ENCODE data around the gene AHNAK2. TPM values are rescaled to one million over a fixed set of nuclear protein-coding genes. Genes with fewer than 3 reads are reported as not detected.

AHNAK2 gene
- total and polyA plus RNA-seq, 2 donors (not counting 1 experiment from before 2014, with no cell fraction given) = 6.6 to 106 TPM

DNA sequence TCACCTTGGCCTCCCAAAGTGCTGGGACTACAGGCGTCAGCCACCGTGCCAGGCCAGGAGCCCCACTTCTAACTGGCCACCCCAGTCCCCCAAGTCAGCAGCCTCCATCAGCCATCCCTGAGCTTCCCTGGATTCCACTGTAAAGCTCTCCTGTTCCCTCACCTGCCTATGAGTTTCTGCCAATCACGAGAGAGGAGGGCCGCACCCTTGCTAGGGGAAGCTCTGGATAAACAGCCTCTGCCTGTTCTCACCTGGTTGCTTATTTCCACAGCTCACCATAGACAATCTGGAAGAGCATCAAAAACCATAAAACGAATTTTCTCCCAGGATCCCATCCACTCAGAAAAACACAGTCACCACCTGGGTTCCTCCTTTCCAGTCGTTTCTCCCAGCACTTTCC is 37.7 kb upstream of the AHNAK2 start:
- TF ChIP-seq, protein P1, sequence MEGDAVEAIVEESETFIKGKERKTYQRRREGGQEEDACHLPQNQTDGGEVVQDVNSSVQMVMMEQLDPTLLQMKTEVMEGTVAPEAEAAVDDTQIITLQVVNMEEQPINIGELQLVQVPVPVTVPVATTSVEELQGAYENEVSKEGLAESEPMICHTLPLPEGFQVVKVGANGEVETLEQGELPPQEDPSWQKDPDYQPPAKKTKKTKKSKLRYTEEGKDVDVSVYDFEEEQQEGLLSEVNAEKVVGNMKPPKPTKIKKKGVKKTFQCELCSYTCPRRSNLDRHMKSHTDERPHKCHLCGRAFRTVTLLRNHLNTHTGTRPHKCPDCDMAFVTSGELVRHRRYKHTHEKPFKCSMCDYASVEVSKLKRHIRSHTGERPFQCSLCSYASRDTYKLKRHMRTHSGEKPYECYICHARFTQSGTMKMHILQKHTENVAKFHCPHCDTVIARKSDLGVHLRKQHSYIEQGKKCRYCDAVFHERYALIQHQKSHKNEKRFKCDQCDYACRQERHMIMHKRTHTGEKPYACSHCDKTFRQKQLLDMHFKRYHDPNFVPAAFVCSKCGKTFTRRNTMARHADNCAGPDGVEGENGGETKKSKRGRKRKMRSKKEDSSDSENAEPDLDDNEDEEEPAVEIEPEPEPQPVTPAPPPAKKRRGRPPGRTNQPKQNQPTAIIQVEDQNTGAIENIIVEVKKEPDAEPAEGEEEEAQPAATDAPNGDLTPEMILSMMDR (conservative IDR thresholded peaks at IDR 0.05 in 1 of 2, IDR thresholded peaks at IDR 0.05 in 1 of 2; ENCODE audit: low read depth in 1 of 2, low read length in 2 of 2) = no peak
- no peak for TF ChIP-seq EZH2 (IDR thresholded peaks at IDR 0.05; ENCODE audit: low read length, missing control alignments)
- no peak for DNase-seq (ENCODE audit: low read depth in 2 of 2)
- Histone ChIP-seq H3K9ac (ENCODE audit: insufficient read depth, low read length) (no peak overlapping the region), H3K4me1 (ENCODE audit: control insufficient read depth, extremely low read depth, insufficient read depth, low read length) (peaks cover 7% of the 10 kb centered on the region), H3K4me2 (ENCODE audit: extremely low read depth, insufficient read depth, low read length) (no peak overlapping the region), H3K9me3 (ENCODE audit: control insufficient read depth, insufficient read depth, low read depth, low read length) (no peaks in the 10 kb centered on the region), H3K27me3 (ENCODE audit: control insufficient read depth, insufficient read depth, low read length) (no peaks in the 10 kb centered on the region), H3K36me3 (ENCODE audit: control insufficient read depth, insufficient read depth, low read length) (peaks cover 11% of the 10 kb centered on the region), H3K4me3 (replicated peaks in 1 of 4; ENCODE audit: control extremely low read depth in 1 of 4, insufficient read depth in 1 of 4, low read depth in 3 of 4, low read length in 4 of 4) (no peak overlapping the region), H2AFZ (ENCODE audit: low read length) (no peak overlapping the region), H3K79me2 (ENCODE audit: control insufficient read depth, insufficient read depth, low read length) (peaks cover 99% of the 10 kb centered on the region), H3K27ac (ENCODE audit: insufficient read depth, low read length) (no peak overlapping the region), H4K20me1 (ENCODE audit: control insufficient read depth, extremely low read depth, insufficient read depth, low read length) (no peaks in the 10 kb centered on the region)

DNA sequence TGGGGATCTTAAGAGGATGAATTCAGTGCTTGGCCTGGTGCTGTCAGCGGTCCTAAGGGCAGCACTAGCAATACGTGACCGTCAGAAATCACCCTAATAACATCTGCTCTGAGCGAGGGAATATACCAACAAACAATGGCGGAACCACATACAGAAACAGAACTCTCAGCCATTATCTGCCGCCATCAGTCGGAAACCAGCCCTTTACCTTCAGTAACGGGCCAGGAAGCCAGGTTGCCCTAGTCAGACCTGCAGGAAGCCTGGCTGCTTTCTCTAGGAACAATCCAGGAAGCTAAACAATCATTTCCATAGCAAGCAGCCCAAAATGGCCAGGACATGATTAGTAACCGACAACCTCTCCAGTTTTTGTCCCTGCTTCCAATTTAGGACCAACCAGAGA is 37.1 kb upstream of the AHNAK2 start:
- no peak overlapping the region for H3K9ac ChIP-seq (ENCODE audit: insufficient read depth, low read length)
- no peak overlapping the region for H3K4me2 ChIP-seq (ENCODE audit: extremely low read depth, insufficient read depth, low read length)
- H2AFZ ChIP-seq (ENCODE audit: low read length) = no peak overlapping the region
- H3K4me3 ChIP-seq (replicated peaks in 1 of 4; ENCODE audit: control extremely low read depth in 1 of 4, insufficient read depth in 1 of 4, low read depth in 3 of 4, low read length in 4 of 4) = no peak overlapping the region
- H3K4me1 ChIP-seq (ENCODE audit: control insufficient read depth, extremely low read depth, insufficient read depth, low read length) = peaks cover 7% of the 10 kb centered on the region
- peaks cover 11% of the 10 kb centered on the region for H3K36me3 ChIP-seq (ENCODE audit: control insufficient read depth, insufficient read depth, low read length)
- no peak overlapping the region for H3K27ac ChIP-seq (ENCODE audit: insufficient read depth, low read length)
- DNase-seq (ENCODE audit: low read depth in 2 of 2) = no peak
- H3K9me3 ChIP-seq (ENCODE audit: control insufficient read depth, insufficient read depth, low read depth, low read length) = no peaks in the 10 kb centered on the region
- peaks cover 98% of the 10 kb centered on the region for H3K79me2 ChIP-seq (ENCODE audit: control insufficient read depth, insufficient read depth, low read length)
- H3K27me3 ChIP-seq (ENCODE audit: control insufficient read depth, insufficient read depth, low read length) = no peaks in the 10 kb centered on the region
- TF ChIP-seq, protein P1 (conservative IDR thresholded peaks at IDR 0.05 in 1 of 2, IDR thresholded peaks at IDR 0.05 in 1 of 2; ENCODE audit: low read depth in 1 of 2, low read length in 2 of 2) = no peak
- no peak for TF ChIP-seq EZH2 (IDR thresholded peaks at IDR 0.05; ENCODE audit: low read length, missing control alignments)
- no peaks in the 10 kb centered on the region for H4K20me1 ChIP-seq (ENCODE audit: control insufficient read depth, extremely low read depth, insufficient read depth, low read length)

DNA sequence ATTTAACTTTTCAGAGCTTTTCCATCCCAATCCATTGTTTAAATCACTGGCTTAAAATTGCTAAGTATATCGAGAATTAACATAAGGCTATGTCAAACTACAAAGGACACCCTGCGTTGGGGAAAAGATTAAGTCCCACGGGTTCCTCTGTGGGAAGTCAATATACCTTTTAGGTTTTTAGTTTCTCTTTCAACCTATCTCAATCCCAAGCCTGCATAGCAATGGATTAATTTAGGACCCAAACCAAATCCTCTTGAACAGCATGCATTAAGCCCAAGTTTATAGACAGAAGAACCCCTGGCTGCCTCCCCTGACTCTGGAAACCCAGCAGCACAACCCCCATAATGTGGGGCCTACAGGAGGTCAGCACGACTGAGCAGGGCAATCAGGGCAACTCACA is 36.5 kb upstream of the AHNAK2 start:
- no peaks in the 10 kb centered on the region for H4K20me1 ChIP-seq (ENCODE audit: control insufficient read depth, extremely low read depth, insufficient read depth, low read length)
- no peaks in the 10 kb centered on the region for H3K9me3 ChIP-seq (ENCODE audit: control insufficient read depth, insufficient read depth, low read depth, low read length)
- peak overlapping the region in 1 of 4 experiments; percentile 23 for H3K4me3 ChIP-seq (replicated peaks in 1 of 4; ENCODE audit: control extremely low read depth in 1 of 4, insufficient read depth in 1 of 4, low read depth in 3 of 4, low read length in 4 of 4)
- DNase-seq (ENCODE audit: low read depth in 2 of 2) = no peak
- H3K79me2 ChIP-seq (ENCODE audit: control insufficient read depth, insufficient read depth, low read length) = peaks cover 97% of the 10 kb centered on the region
- peak overlapping the region; percentile 54 for H3K4me2 ChIP-seq (ENCODE audit: extremely low read depth, insufficient read depth, low read length)
- no peak overlapping the region for H2AFZ ChIP-seq (ENCODE audit: low read length)
- peaks cover 7% of the 10 kb centered on the region for H3K4me1 ChIP-seq (ENCODE audit: control insufficient read depth, extremely low read depth, insufficient read depth, low read length)
- H3K27me3 ChIP-seq (ENCODE audit: control insufficient read depth, insufficient read depth, low read length) = no peaks in the 10 kb centered on the region
- TF ChIP-seq, protein P1 (conservative IDR thresholded peaks at IDR 0.05 in 1 of 2, IDR thresholded peaks at IDR 0.05 in 1 of 2; ENCODE audit: low read depth in 1 of 2, low read length in 2 of 2) = no peak
- H3K27ac ChIP-seq (ENCODE audit: insufficient read depth, low read length) = peak overlapping the region; percentile 6
- no peak overlapping the region for H3K9ac ChIP-seq (ENCODE audit: insufficient read depth, low read length)
- peaks cover 13% of the 10 kb centered on the region for H3K36me3 ChIP-seq (ENCODE audit: control insufficient read depth, insufficient read depth, low read length)

Data from fibroblast of lung (primary cell).